ENCODE data around the gene UBE2L3.
"Not testable (repeated sequence)": the region's sequence is repeated elsewhere in the genome, so short reads cannot be mapped to it uniquely, and the experiment has no call there.

The UBE2L3 gene

GRCh38 chr22:21605887-21606564 is 38.5 kb downstream of the UBE2L3 start:
- DNase-seq, result no peak

GRCh38 chr22:21606775-21607174 is 39.3 kb downstream of the UBE2L3 start:
- no peak for DNase-seq

- not testable (repeated sequence) for DNase-seq
Observed at GRCh38 chr22:21609556-21610157, 42.1 kb downstream of the UBE2L3 start.

GRCh38 chr22:21611210-21611977 is 43.9 kb downstream of the UBE2L3 start:
- no peak for DNase-seq

DNA sequence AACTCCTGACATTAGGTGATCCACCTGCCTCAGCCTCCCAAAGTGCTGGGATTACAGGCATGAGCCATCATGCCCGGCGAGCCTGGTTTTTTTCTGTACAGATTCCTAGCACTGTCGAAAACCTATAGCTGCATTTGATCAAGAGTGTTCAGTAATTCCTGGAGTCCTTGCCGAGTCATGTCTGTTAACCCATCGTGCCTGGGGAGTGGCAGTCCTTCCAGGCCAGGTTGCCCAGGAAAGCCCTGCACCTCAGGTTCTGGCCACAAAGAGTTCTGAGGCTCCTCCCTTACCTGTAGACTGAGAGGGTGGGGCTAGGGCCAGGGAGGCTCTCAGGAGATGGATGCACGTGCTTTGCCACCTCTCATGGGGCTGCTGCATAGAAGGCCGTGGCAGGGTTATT is 45.3 kb downstream of the UBE2L3 start:
- no peak for DNase-seq

- DNase-seq, result no peak
Observed at GRCh38 chr22:21613553-21614233, 46.2 kb downstream of the UBE2L3 start.

DNA sequence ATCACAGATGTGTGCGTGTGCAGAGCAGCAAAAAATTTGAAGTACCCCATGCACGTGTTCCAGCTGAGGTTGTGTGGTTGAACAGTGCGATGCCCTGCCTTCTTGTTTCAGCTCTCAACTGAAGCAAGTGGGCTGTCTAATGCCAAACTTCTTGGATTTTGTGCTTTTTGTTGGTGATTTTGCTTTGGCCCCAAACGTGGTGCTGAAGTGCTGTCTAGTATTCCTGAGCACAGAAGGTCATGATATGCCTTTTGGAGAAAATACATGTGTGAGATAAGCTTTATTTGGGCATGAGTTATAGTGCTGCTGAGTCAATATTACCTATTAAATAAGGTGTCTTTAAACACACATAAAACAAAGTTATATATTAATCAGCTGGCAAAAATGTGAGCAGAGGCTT is 48.2 kb downstream of the UBE2L3 start:
- no peak for DNase-seq

DNA sequence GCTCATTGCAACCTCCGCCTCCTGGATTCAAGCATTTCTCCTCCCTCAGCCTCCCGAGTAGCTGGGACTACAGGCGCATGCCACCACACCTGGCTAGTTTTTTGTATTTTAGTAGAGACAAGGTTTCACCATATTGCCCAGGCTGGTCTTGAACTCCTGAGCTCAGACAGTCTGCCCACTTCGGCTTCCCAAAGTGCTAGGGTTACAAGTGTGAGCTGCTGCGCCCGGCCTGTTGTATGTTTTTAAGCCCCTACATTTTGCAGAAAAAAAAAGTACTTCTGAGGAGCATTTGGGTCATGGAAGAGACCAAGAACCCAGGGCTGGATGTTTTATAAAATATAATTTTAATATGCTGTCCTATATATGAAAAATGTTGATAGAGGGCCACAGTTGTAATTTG is 49.8 kb downstream of the UBE2L3 start:
- DNase-seq, result not testable (repeated sequence)

DNA sequence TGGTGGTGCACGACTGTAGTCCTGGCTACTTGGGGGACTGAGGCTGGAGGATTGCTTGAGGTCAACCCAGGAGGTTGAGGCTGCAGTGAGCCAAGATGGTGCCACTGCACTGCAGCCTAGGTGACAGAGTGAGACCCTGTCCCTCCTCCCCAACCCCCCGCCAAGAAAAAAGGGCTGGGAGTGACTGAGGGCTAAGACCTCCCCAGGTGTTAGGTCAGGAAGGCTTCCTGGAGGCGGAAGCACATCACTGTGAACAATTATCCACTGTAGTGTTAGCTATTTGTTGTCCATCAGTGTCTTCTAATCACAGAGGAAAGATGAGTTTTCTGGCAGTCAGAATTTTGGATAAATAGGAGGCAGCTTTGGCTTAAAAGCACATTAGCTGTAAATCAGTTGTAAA is 53.5 kb downstream of the UBE2L3 start:
- DNase-seq, result no peak

DNA sequence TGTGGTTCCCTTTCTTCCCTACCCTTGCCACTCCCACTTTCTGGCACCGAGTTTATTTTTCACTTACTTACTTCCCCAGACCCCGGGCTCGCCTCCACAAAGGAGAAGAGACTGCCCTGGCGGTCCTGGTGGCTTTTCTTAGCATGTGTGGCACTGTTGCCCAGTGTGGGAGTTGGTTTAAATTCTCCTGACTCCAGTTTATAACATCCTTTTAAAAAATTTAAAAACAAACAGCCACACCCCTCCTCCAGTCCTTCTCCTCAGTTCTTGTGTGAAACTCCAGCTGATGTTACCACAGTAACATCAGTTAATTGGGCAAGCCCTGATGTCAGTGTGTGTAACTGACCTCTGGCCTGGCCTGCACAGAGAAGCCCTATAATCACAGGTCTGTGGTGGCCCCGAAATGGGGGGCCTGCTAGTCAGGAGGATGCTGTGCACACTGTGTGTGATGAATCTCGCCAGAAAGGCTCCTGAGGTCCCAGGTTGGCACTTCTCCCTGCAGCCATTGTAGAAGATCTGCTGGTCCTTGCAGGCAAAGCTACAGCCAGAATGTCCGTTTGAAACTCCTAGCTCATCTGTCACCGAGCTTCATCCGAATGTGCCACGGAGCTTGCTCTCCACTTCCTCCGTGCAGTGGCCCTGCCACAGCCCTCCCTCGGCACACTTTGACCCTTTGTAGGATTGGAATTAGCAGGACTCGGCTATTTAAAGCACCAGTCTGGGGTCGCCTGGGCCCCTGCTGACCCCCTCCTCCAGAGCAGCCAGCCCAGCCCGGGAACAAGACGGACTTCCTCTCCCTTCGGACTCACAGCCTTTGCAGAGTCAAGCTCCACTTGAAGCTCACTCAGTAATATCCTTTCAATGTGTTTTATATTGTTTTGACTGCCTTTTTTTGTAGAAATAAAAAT is 54.8 kb downstream of the UBE2L3 start:
- no peak for DNase-seq

DNA sequence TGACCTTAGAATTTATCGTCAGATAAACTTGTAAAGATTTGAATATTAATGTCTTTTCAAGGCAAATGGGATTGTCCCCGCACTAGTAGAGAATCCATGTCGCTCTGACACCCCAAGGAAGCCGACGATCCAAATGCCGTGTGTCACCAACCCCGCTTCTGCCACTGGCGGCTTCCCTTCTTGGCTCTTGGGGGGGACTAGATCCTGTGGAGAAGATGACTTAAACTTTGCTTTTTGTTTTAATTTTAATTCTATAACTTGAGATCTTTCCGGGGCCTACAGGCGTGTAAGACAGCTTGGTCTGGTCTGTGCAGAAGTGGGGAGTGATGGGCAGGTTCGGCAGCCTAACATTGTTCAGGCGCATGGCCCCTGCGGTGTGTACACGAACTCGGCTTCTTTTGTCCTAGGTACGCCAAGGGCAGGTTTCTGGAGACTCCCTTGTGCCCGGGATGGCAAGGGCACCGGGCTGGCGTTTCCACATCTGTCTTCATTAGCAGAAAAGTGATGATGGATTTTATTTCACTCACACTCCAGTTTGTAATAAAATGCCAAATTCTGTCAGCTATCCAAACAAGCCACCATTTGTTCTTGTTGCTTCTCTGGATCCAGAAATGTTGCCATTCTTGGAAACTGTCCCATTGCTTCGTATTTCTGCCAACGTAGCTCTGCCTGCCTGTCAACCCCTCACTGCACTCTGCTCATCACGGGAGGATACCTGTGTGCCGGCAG is 55.6 kb downstream of the UBE2L3 start:
- no peak for DNase-seq

DNA sequence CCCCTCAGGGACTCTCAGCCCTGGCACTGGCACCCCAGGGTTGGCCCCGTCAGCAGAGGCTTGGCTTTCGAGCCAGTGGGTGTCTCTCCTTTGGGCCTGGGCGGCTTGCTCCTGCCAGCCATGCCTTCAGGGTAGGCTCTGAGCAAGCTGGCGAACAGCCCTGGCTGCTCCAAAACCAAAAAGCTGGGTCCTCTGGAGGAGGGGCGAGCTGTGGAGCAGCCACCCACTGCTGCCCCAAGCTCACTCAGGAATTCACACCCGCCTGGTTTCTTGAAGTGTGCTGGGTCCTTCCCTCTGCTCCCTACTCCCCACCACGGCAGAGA is 56.1 kb downstream of the UBE2L3 start:
- DNase-seq, result no peak

DNA sequence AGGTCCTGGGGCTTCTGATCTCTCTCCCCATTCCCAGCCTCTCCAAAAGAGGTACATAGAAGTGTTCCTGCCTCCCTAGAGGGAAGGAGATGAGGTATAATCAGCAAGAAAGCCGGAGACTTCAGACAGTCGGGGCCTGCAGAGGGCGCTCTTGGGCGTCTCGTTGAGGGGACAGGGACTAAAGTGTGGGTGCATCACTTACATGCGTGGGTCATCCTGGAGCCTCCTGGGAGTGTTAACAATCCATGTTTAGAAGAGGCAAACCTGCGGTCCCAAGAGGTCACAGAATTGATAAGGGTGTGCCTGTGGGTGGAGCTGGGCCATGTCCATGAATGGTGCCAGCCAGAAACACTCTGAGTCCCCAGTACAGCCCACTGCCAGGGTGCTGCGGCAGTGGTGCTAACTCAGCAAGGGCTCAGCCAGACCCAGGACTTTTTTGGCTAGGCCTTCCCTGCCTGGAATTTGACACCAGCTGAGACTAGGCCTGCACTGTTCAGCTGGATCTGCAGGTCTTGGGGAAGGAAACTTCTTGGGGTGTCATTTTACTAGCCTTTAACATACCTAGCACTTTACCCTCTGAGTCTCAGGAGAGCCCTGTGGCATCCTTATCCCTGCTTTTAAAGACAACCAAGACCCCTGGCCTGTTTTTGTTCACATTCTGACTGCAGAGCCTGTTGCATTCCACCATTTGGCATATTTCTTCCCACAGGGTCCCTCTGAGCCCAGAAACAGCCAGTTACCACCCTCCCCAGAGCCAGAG is 56.8 kb downstream of the UBE2L3 start:
- DNase-seq, result no peak

GRCh38 chr22:21624880-21625791 is 57.6 kb downstream of the UBE2L3 start:
- DNase-seq, result no peak

DNA sequence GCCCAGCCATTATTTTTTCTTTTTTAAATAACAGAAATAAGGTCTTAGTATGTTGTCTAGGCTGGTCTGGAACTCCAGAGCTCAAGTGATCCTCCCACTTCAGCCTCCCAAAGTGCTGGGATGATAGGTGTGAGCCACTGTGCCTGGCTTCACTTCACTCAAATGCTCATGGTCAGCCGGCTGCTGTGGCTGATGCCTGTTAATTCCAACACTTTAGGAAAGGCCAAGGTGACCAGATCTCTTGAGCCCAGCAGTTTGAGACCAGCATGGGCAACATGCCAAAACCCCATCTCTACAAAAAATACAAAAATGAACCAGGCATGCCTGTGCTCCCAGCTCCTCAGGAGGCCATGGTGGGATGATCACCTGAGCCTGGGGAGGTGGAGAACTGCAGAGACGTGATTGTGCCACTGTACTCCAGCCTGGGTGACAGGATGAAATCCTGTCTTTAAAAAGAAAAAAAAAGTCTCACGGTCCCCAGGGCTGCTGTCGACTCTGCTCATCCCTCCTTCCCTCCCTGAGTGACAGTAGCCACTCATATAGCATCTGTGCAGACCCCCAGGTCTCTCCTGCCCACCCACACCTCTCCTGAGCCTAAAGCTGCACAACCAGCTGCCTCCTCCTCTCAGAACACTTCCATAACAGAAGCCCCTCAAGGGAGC is 58.7 kb downstream of the UBE2L3 start:
- no peak for DNase-seq

GRCh38 chr22:21626735-21627469 is 59.4 kb downstream of the UBE2L3 start:
- no peak for DNase-seq

DNA sequence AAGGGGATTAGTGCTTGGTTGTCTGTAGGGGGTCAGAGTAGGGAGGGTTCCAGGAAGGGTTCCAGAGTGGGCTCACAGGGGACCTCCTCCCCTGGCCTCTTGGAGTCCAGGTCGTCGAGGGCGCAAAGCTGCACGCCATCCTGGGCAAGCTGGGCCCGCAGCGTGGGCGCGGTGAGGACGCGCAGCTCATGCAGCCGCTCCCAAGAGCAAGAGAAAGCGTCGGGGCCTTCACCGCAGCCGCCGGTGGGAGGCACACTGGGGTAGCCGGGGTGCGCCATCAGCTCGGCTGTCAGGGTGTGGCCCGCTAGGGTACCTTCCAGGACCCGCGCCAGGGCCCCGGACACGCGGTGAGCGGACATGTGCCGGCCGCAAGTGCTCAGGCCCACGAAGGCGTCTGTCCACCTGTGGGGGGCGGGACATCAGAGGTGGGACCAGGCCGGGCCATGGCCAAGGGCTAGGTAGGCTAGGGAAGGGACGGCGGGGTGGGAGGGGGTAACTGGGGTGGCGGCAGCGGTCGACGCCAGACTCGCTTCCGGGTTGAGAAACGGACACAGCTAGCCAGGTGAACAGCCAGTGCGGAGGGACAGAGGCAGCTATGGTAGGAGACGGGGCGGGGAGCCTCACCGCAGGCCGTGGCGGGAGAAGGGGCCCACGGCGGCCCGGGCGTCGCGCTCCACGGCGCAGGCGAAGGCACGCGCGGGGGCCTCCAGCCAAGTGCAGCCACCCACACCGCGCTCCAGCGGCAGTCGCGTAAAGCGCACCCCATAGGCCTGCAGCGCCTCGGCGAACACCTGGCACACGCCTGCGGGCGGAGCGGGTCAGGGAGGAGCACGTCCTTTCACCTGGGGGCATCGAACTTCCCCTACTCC is 61.1 kb downstream of the UBE2L3 start:
- DNase-seq, result no peak
